HuH-7.5 (cell line): ENCODE data around the gene TNFAIP2.
A peak's percentile ranks its signal among the peaks of the same experiment; 100 is the strongest.

Experiments
- DNase-seq: peaks from one replicate; pipeline ENCODE4 v3.0.0; 2011; ENCODE audit warnings: low spot score

TNFAIP2 gene

GRCh38 chr14:103134405-103134804 lies 11.1 kb downstream of the TNFAIP2 start:
- DNase-seq, result no peak

GRCh38 chr14:103134919-103135318 lies 11.7 kb downstream of the TNFAIP2 start:
- DNase-seq, result no peak

- no peak for DNase-seq
Observed at GRCh38 chr14:103135333-103136260, 12.3 kb downstream of the TNFAIP2 start.

- DNase-seq, result no peak
Observed at GRCh38 chr14:103136388-103137271, 13.4 kb downstream of the TNFAIP2 start.

GRCh38 chr14:103137689-103138300 lies 14.5 kb downstream of the TNFAIP2 start:
- DNase-seq, result no peak

GRCh38 chr14:103138301-103139131 lies 15.3 kb downstream of the TNFAIP2 start:
- no peak for DNase-seq

- no peak for DNase-seq
Observed at GRCh38 chr14:103139132-103140025, 16.1 kb downstream of the TNFAIP2 start.

- no peak for DNase-seq
Observed at GRCh38 chr14:103140316-103141109, 17.3 kb downstream of the TNFAIP2 start.

- DNase-seq, result peak; percentile 86
Observed at GRCh38 chr14:103141117-103141796, 18.0 kb downstream of the TNFAIP2 start.

- no peak for DNase-seq
Observed at GRCh38 chr14:103142026-103142425, 18.8 kb downstream of the TNFAIP2 start.

GRCh38 chr14:103142721-103143302 lies 19.6 kb downstream of the TNFAIP2 start:
- DNase-seq, result no peak

GRCh38 chr14:103143506-103143905 lies 20.2 kb downstream of the TNFAIP2 start:
- DNase-seq, result no peak

- DNase-seq, result no peak
Observed at GRCh38 chr14:103144085-103144484, 20.8 kb downstream of the TNFAIP2 start.

GRCh38 chr14:103146141-103146709 lies 23.0 kb downstream of the TNFAIP2 start:
- DNase-seq, result no peak

GRCh38 chr14:103149351-103150237 lies 26.3 kb downstream of the TNFAIP2 start:
- DNase-seq, result no peak

GRCh38 chr14:103151270-103151945 lies 28.1 kb downstream of the TNFAIP2 start:
- DNase-seq, result no peak

GRCh38 chr14:103155010-103155409 lies 31.7 kb downstream of the TNFAIP2 start:
- DNase-seq, result peak; percentile 73
